Tibial artery (tissue), 4 donors: ENCODE measurements around the gene CDKL4.
"Not testable (repeated sequence)": the region's sequence is repeated elsewhere in the genome, so short reads cannot be mapped to it uniquely, and the experiment has no call there.

Experiments
- DNase-seq, 2 donors: peaks; one replicate each; pipeline ENCODE4 v3.0.0-alpha.2; 2019
- H3K27ac ChIP-seq, 2 donors: fragments of 200-600 bp; sonication (generic) in 1 of 2; 1 replicate in 1 of 2; 2 replicates in 1 of 2; pipeline ENCODE4 v1.5.1; 2018 to 2019; ENCODE audit warnings: mild to moderate bottlenecking in 1 of 2
- H3K27me3 ChIP-seq, 2 donors: fragments of 200-600 bp; sonication (generic) in 1 of 2; one replicate each; pipeline versions ENCODE4 v1.5.1 to v1.6.0; 2016 to 2019
- H3K36me3 ChIP-seq, 3 donors: fragments of 200-600 bp; sonication (generic) in 2 of 3; one replicate each; pipeline ENCODE4 v1.5.1; 2016 to 2019; ENCODE audit warnings: mild to moderate bottlenecking in 2 of 3
- H3K4me1 ChIP-seq, 4 donors: fragments of 200-600 bp; sonication (generic) in 2 of 4; 1 replicate in 3 of 4; 2 replicates in 1 of 4; pipeline ENCODE4 v1.5.1; 2016 to 2019
- H3K4me3 ChIP-seq, 2 donors: fragments of 200-600 bp; sonication (generic) in 1 of 2; 1 replicate in 1 of 2; 2 replicates in 1 of 2; pipeline ENCODE4 v1.5.1; 2018 to 2019; ENCODE audit warnings: mild to moderate bottlenecking in 2 of 2
- H3K9me3 ChIP-seq, 3 donors: fragments of 200-600 bp; sonication (generic) in 1 of 3; one replicate each; pipeline ENCODE4 v1.5.1; 2016 to 2019
- CTCF ChIP-seq, 2 experiments: fragments of 200-600 bp in 1 of 2; fragments of 450-650 bp in 1 of 2; IDR thresholded peaks; one replicate each; pipeline ENCODE4 v1.5.1; 2017 to 2019; ENCODE audit warnings: antibody characterized with exemption in 2 of 2, mild to moderate bottlenecking in 1 of 2, moderate library complexity in 1 of 2
- intact Hi-C: fragments of 100-400 bp; cut with DNase I; formaldehyde crosslinking; loops from one replicate; pipeline ENCODE4 v1.15.0; 2023; ENCODE audit warnings: low total_unique reads

The CDKL4 gene

GRCh38 chr2:39246382-39246980, 2.7 kb upstream of the CDKL4 start:
- TF ChIP-seq CTCF (IDR thresholded peaks at IDR 0.05), result no peak
- no peaks in the 10 kb centered on the region for H3K4me1 ChIP-seq
- no peaks in the 10 kb centered on the region for H3K9me3 ChIP-seq
- H3K4me3 ChIP-seq, result no peak overlapping the region
- no peaks in the 10 kb centered on the region for H3K27me3 ChIP-seq
- no peak overlapping the region for H3K27ac ChIP-seq
- DNase-seq, result no peak
- H3K36me3 ChIP-seq, result peaks cover 10 to 21% (median 14%) of the 10 kb centered on the region in 3 donors
- intact Hi-C loops, result no loop called here

- H3K36me3 ChIP-seq, DNase-seq, H3K4me3 ChIP-seq, H3K4me1 ChIP-seq, H3K9me3 ChIP-seq, H3K27ac ChIP-seq, intact Hi-C loops, H3K27me3 ChIP-seq: not testable (repeated sequence)
These were observed 1.3 kb upstream of the CDKL4 start for GRCh38 chr2:39244963-39245625.

GRCh38 chr2:39244241-39244862, 582 bp upstream of the CDKL4 start:
- peak overlapping the region in 1 of 2 donors; percentile 33 for H3K4me3 ChIP-seq
- H3K4me1 ChIP-seq, H3K27me3 ChIP-seq, H3K9me3 ChIP-seq, H3K27ac ChIP-seq, intact Hi-C loops, H3K36me3 ChIP-seq, DNase-seq: not testable (repeated sequence)

- Histone ChIP-seq H3K27me3 (no peaks in the 10 kb centered on the region), H3K4me1 (no peaks in the 10 kb centered on the region), H3K36me3 (no peaks in the 10 kb centered on the region), H3K4me3 (no peak overlapping the region), H3K27ac (no peak overlapping the region), H3K9me3 (no peaks in the 10 kb centered on the region)
- no peak for TF ChIP-seq CTCF (IDR thresholded peaks at IDR 0.05)
- no peak for DNase-seq
- intact Hi-C loops, result no loop called here
These were observed 2.2 kb downstream of the CDKL4 start for GRCh38 chr2:39241588-39241987.

GRCh38 chr2:39240758-39241157, 3.0 kb downstream of the CDKL4 start:
- H3K9me3 ChIP-seq, result no peaks in the 10 kb centered on the region
- no peak for TF ChIP-seq CTCF (IDR thresholded peaks at IDR 0.05)
- no peaks in the 10 kb centered on the region for H3K36me3 ChIP-seq
- H3K4me1 ChIP-seq, result no peaks in the 10 kb centered on the region
- no peak overlapping the region for H3K4me3 ChIP-seq
- no peak overlapping the region for H3K27ac ChIP-seq
- no peak for DNase-seq
- H3K27me3 ChIP-seq, result no peaks in the 10 kb centered on the region
- intact Hi-C loops, result no loop called here

GRCh38 chr2:39234754-39235153, 9.0 kb downstream of the CDKL4 start:
- TF ChIP-seq CTCF (IDR thresholded peaks at IDR 0.05), result no peak
- H3K36me3 ChIP-seq, result no peaks in the 10 kb centered on the region
- no peaks in the 10 kb centered on the region for H3K27me3 ChIP-seq
- H3K27ac ChIP-seq, result no peak overlapping the region
- intact Hi-C loops, result no loop called here
- no peaks in the 10 kb centered on the region for H3K9me3 ChIP-seq
- no peak overlapping the region for H3K4me3 ChIP-seq
- H3K4me1 ChIP-seq, result no peaks in the 10 kb centered on the region
- no peak for DNase-seq
